Esophagus muscularis mucosa (tissue), 3 donors: ENCODE data around the gene WDFY4.

ENCODE experiments used
- POLR2A ChIP-seq: fragments of 450-650 bp; IDR thresholded peaks from one replicate; pipeline ENCODE4 v1.6.1; 2017; ENCODE audit warnings: antibody characterized with exemption, moderate library complexity, mild to moderate bottlenecking, low read depth
- POLR2AphosphoS5 ChIP-seq, 2 donors: sonication (generic); formaldehyde crosslinking; IDR thresholded peaks; one replicate each; pipeline ENCODE4 v1.6.1; 2017; ENCODE audit warnings: antibody characterized with exemption in 2 of 2
- TF ChIP-seq, protein P1 (sequence below), 3 experiments: fragments of 200-600 bp in 2 of 3; fragments of 450-650 bp in 1 of 3; sonication (generic) in 2 of 3; IDR thresholded peaks; one replicate each; pipeline ENCODE4 v1.5.1; 2017 to 2019; ENCODE audit warnings: antibody characterized with exemption in 3 of 3, mild to moderate bottlenecking in 2 of 3, moderate library complexity in 1 of 3

DNA sequence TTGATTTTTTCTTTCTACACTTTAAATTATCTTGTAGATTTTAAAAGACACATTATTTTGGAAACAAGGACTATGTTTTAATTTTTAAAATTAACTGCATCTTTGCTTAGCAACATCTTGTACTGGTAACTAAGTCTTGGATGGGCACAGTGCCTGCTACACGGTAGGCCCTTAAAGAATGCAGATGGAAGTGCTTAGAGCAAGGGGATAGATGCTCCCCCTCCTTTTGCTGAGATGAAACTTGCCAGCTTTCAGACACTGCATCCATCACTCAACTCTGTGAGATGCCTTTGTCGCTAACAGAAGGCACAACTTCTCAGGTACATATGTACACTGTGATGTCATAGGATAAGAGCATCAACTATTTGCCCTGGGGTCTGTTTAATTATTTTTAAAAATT, 151.1 kb downstream of the WDFY4 start:
- TF ChIP-seq, protein P1, sequence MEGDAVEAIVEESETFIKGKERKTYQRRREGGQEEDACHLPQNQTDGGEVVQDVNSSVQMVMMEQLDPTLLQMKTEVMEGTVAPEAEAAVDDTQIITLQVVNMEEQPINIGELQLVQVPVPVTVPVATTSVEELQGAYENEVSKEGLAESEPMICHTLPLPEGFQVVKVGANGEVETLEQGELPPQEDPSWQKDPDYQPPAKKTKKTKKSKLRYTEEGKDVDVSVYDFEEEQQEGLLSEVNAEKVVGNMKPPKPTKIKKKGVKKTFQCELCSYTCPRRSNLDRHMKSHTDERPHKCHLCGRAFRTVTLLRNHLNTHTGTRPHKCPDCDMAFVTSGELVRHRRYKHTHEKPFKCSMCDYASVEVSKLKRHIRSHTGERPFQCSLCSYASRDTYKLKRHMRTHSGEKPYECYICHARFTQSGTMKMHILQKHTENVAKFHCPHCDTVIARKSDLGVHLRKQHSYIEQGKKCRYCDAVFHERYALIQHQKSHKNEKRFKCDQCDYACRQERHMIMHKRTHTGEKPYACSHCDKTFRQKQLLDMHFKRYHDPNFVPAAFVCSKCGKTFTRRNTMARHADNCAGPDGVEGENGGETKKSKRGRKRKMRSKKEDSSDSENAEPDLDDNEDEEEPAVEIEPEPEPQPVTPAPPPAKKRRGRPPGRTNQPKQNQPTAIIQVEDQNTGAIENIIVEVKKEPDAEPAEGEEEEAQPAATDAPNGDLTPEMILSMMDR (IDR thresholded peaks at IDR 0.05), result no peak
- no peak for TF ChIP-seq POLR2AphosphoS5 (IDR thresholded peaks at IDR 0.05)
- no peak for TF ChIP-seq POLR2A
